Measurements from ENCODE around the gene CASP9. TPM values are rescaled to one million over a fixed set of nuclear protein-coding genes. Genes with fewer than 3 reads are reported as not detected.

CASP9 gene
- total RNA-seq, 1 experiment from 2014 or later = 13.5 TPM

- DNase-seq (ENCODE audit: low spot score) = no peak
- Mint-ChIP-seq H3K9me3 (no peaks in the 10 kb centered on the region), H3K27me3 (ENCODE audit: low read depth) (no peaks in the 10 kb centered on the region), H3K36me3 (peaks cover 3% of the 10 kb centered on the region), H3K27ac (no peak overlapping the region), H3K4me3 (no peak overlapping the region), H3K4me1 (peaks cover 48% of the 10 kb centered on the region)
- no peak for ATAC-seq
- CTCF ChIA-PET = no interaction called here
- TF ChIP-seq ZBTB21 (CRISPR knock-in tag; IDR thresholded peaks at IDR 0.05; ENCODE audit: borderline replicate concordance) (no peak), ZNF317 (CRISPR knock-in tag; IDR thresholded peaks at IDR 0.05; ENCODE audit: borderline replicate concordance, low read depth) (no peak), ZNF121 (CRISPR knock-in tag; IDR thresholded peaks at IDR 0.05) (no peak), GABPB1 (CRISPR knock-in tag; IDR thresholded peaks at IDR 0.05) (no peak), SOX15 (CRISPR knock-in tag; IDR thresholded peaks at IDR 0.05) (no peak), MAX (CRISPR knock-in tag; IDR thresholded peaks at IDR 0.05) (no peak), ZBTB43 (CRISPR knock-in tag; IDR thresholded peaks at IDR 0.05) (no peak), NFATC4 (CRISPR knock-in tag; IDR thresholded peaks at IDR 0.05) (no peak), E2F1 (CRISPR knock-in tag; IDR thresholded peaks at IDR 0.05) (no peak), ZNF138 (CRISPR knock-in tag; conservative IDR thresholded peaks at IDR 0.05) (no peak), RORB (CRISPR knock-in tag; IDR thresholded peaks at IDR 0.05) (no peak), E2F4 (CRISPR knock-in tag; IDR thresholded peaks at IDR 0.05; ENCODE audit: borderline replicate concordance, low read depth) (no peak), TEAD1 (CRISPR knock-in tag; IDR thresholded peaks at IDR 0.05) (no peak), OVOL2 (CRISPR knock-in tag; IDR thresholded peaks at IDR 0.05; ENCODE audit: borderline replicate concordance) (no peak), ZMAT4 (CRISPR knock-in tag; IDR thresholded peaks at IDR 0.05) (no peak), ZNF232 (CRISPR knock-in tag; IDR thresholded peaks at IDR 0.05) (no peak), NFE2L1 (CRISPR knock-in tag; IDR thresholded peaks at IDR 0.05) (no peak), E2F5 (CRISPR knock-in tag; IDR thresholded peaks at IDR 0.05) (no peak)
- POLR2A ChIA-PET = no interaction called here
Observed at GRCh38 chr1:15506831-15507230, 17.2 kb downstream of the CASP9 start.

GRCh38 chr1:15504436-15504835 is 19.6 kb downstream of the CASP9 start:
- no peak for TF ChIP-seq E2F4 (CRISPR knock-in tag; IDR thresholded peaks at IDR 0.05; ENCODE audit: borderline replicate concordance, low read depth)
- TF ChIP-seq NFYB (CRISPR knock-in tag; conservative IDR thresholded peaks at IDR 0.05; ENCODE audit: low read depth) = no peak
- TF ChIP-seq JUN (CRISPR knock-in tag; IDR thresholded peaks at IDR 0.05) = no peak
- no peak for TF ChIP-seq ZNF423 (CRISPR knock-in tag; IDR thresholded peaks at IDR 0.05)
- no peak for TF ChIP-seq SP1 (CRISPR knock-in tag; conservative IDR thresholded peaks at IDR 0.05)
- TF ChIP-seq NR2C2 (CRISPR knock-in tag; IDR thresholded peaks at IDR 0.05) = no peak
- no peak for TF ChIP-seq PRRX2 (CRISPR knock-in tag; IDR thresholded peaks at IDR 0.05)
- TF ChIP-seq HMGA2 (CRISPR knock-in tag; IDR thresholded peaks at IDR 0.05) = no peak
- no peak for TF ChIP-seq ZNF512 (CRISPR knock-in tag; IDR thresholded peaks at IDR 0.05; ENCODE audit: borderline replicate concordance)
- no peak for TF ChIP-seq TEAD4 (CRISPR knock-in tag; IDR thresholded peaks at IDR 0.05)
- TF ChIP-seq NFATC4 (CRISPR knock-in tag; IDR thresholded peaks at IDR 0.05) = no peak
- TF ChIP-seq CREB1 (CRISPR knock-in tag; IDR thresholded peaks at IDR 0.05) = no peak
- TF ChIP-seq IRF1 (CRISPR knock-in tag; IDR thresholded peaks at IDR 0.05) = no peak
- TF ChIP-seq MXD4 (CRISPR knock-in tag; IDR thresholded peaks at IDR 0.05; ENCODE audit: borderline replicate concordance) = no peak

More at GRCh38 chr1:15504436-15504835, 19.6 kb downstream of the CASP9 start:
- no peak for ATAC-seq
- no peaks in the 10 kb centered on the region for H3K27me3 Mint-ChIP-seq (ENCODE audit: low read depth)
- peaks cover 2% of the 10 kb centered on the region for H3K36me3 Mint-ChIP-seq
- no peaks in the 10 kb centered on the region for H3K9me3 Mint-ChIP-seq
- H3K4me1 Mint-ChIP-seq = peaks cover 35% of the 10 kb centered on the region
- H3K27ac Mint-ChIP-seq = no peak overlapping the region
- DNase-seq (ENCODE audit: low spot score) = no peak
- ChIA-PET POLR2A (no interaction called here), CTCF (no interaction called here)
- H3K4me3 Mint-ChIP-seq = no peak overlapping the region
